Prostate gland (tissue), 2 donors: ENCODE data around the gene TMEM88. TPM values are rescaled to one million over a fixed set of nuclear protein-coding genes. Genes with fewer than 3 reads are reported as not detected.

Experiments
- DNase-seq: peaks from one replicate; pipeline ENCODE4 v3.0.0-alpha.2; 2019; ENCODE audit warnings: low spot score
- H3K27ac ChIP-seq, 2 donors: fragments of 200-600 bp; sonication (generic); 2 replicates each; pipeline ENCODE4 v1.5.1; 2017 to 2019
- H3K27me3 ChIP-seq: fragments of 200-600 bp; sonication (generic); replicated peaks from 2 replicates; pipeline ENCODE4 v1.5.1; 2019; ENCODE audit not compliant: insufficient read depth
- H3K36me3 ChIP-seq, 2 donors: fragments of 200-600 bp; sonication (generic); 1 replicate in 1 of 2; 2 replicates in 1 of 2; pipeline versions ENCODE4 v1.5.1 to v1.8.1; 2017 to 2019
- H3K4me1 ChIP-seq: fragments of 200-600 bp; sonication (generic); replicated peaks from 2 replicates; pipeline ENCODE4 v1.5.1; 2019
- H3K4me3 ChIP-seq, 2 donors: fragments of 200-600 bp; sonication (generic); 2 replicates each; pipeline ENCODE4 v1.5.1; 2017 to 2019
- H3K9me3 ChIP-seq: fragments of 200-600 bp; sonication (generic); 2 replicates; pipeline ENCODE4 v1.5.1; 2017
- POLR2A ChIP-seq: fragments of 450-650 bp; IDR thresholded peaks from one replicate; pipeline ENCODE4 v1.6.1; 2016; ENCODE audit warnings: antibody characterized with exemption, mild to moderate bottlenecking
- POLR2AphosphoS5 ChIP-seq: sonication (generic); formaldehyde crosslinking; IDR thresholded peaks from one replicate; pipeline ENCODE4 v1.6.1; 2017; ENCODE audit warnings: antibody characterized with exemption
- WGBS: methylation state at CpG from one replicate; pipeline ENCODE4 v1.1.5; 2018; 5-methylcytosine and 5-hydroxymethylcytosine counted together
- intact Hi-C: fragments of 100-400 bp; cut with DNase I; formaldehyde crosslinking; loops from one replicate; pipeline ENCODE4 v1.14.2; 2022
- total RNA-seq, 2 donors: library from RNA; depleted of rRNA; stranded (reverse); fragments of >200 nt; gene quantifications; one replicate each; pipeline ENCODE4 v1.1.0, GENCODE V29; 2016
- TF ChIP-seq, protein P1 (sequence below), 4 experiments: fragments of 200-600 bp in 2 of 4; fragments of 450-650 bp in 2 of 4; sonication (generic) in 2 of 4; IDR thresholded peaks; 1 replicate in 3 of 4; 2 replicates in 1 of 4; pipeline ENCODE4 v1.5.1; 2016 to 2019; ENCODE audit warnings: antibody characterized with exemption in 4 of 4, mild to moderate bottlenecking in 2 of 4, moderate library complexity in 2 of 4

The TMEM88 gene
- total RNA-seq, 2 donors from 2014 or later: 11.1 to 15.7 TPM

DNA sequence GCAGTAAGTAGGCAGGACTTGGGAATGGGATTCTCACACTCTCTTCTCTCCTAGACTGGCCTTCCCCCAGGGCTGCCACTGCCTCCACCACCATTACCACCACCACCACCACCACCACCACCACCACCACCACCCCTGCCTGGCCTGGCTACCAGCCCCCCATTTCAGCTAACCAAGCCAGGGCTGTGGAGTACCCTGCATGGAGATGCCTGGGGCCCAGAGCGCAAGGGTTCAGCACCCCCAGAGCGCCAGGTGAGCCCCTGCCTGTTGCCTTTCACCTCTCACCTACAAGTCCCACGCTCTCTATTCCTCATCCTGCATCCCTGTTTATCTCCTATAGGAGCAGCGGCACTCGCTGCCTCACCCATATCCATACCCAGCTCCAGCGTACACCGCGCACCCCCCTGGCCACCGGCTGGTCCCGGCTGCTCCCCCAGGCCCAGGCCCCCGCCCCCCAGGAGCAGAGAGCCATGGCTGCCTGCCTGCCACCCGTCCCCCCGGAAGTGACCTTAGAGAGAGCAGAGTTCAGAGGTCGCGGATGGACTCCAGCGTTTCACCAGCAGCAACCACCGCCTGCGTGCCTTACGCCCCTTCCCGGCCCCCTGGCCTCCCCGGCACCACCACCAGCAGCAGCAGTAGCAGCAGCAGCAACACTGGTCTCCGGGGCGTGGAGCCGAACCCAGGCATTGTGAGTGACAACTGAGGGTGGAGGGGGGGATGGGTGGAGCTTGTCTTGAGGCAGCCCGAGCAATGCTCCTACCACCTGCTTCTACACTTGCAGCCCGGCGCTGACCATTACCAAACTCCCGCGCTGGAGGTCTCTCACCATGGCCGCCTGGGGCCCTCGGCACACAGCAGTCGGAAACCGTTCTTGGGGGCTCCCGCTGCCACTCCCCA is 7.9 kb upstream of the TMEM88 start:
- no peak for DNase-seq
- TF ChIP-seq POLR2AphosphoS5 (no peak), POLR2A (no peak)
- TF ChIP-seq, protein P1, sequence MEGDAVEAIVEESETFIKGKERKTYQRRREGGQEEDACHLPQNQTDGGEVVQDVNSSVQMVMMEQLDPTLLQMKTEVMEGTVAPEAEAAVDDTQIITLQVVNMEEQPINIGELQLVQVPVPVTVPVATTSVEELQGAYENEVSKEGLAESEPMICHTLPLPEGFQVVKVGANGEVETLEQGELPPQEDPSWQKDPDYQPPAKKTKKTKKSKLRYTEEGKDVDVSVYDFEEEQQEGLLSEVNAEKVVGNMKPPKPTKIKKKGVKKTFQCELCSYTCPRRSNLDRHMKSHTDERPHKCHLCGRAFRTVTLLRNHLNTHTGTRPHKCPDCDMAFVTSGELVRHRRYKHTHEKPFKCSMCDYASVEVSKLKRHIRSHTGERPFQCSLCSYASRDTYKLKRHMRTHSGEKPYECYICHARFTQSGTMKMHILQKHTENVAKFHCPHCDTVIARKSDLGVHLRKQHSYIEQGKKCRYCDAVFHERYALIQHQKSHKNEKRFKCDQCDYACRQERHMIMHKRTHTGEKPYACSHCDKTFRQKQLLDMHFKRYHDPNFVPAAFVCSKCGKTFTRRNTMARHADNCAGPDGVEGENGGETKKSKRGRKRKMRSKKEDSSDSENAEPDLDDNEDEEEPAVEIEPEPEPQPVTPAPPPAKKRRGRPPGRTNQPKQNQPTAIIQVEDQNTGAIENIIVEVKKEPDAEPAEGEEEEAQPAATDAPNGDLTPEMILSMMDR (IDR thresholded peaks at IDR 0.05): no peak
- intact Hi-C loops: loop anchor here (10.0 kb wide), 1 partner anchor 308 kb away; the partner anchor contains the start of gene PER1
- 84% methylated on average over 34 of the region's 34 CpGs for WGBS
- Histone ChIP-seq H3K9me3 (no peaks in the 10 kb centered on the region), H3K4me3 (no peak overlapping the region), H3K4me1 (peaks cover 11% of the 10 kb centered on the region), H3K27ac (no peak overlapping the region), H3K36me3 (peaks cover 23% of the 10 kb centered on the region in 2 donors), H3K27me3 (no peaks in the 10 kb centered on the region)

DNA sequence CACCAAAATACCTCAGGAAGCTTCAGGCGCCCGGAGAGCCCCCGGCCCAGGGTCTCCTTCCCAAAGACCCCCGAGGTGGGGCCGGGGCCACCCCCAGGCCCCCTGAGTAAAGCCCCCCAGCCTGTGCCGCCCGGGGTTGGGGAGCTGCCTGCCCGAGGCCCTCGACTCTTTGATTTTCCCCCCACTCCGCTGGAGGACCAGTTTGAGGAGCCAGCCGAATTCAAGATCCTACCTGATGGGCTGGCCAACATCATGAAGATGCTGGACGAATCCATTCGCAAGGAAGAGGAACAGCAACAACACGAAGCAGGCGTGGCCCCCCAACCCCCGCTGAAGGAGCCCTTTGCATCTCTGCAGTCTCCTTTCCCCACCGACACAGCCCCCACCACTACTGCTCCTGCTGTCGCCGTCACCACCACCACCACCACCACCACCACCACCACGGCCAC is 6.7 kb upstream of the TMEM88 start:
- TF ChIP-seq POLR2AphosphoS5: no peak
- TF ChIP-seq POLR2A: no peak
- TF ChIP-seq, protein P1 (IDR thresholded peaks at IDR 0.05): no peak
- Histone ChIP-seq H3K4me1 (peaks cover 11% of the 10 kb centered on the region), H3K27ac (no peak overlapping the region), H3K36me3 (peaks cover 23 to 27% of the 10 kb centered on the region in 2 donors), H3K4me3 (no peak overlapping the region), H3K9me3 (no peaks in the 10 kb centered on the region), H3K27me3 (no peaks in the 10 kb centered on the region)
- intact Hi-C loops: loop anchor here (10.0 kb wide), 1 partner anchor 307 kb away; the partner anchor contains the start of gene PER1
- no peak for DNase-seq
- 84% methylated on average over 20 of the region's 20 CpGs for WGBS

DNA sequence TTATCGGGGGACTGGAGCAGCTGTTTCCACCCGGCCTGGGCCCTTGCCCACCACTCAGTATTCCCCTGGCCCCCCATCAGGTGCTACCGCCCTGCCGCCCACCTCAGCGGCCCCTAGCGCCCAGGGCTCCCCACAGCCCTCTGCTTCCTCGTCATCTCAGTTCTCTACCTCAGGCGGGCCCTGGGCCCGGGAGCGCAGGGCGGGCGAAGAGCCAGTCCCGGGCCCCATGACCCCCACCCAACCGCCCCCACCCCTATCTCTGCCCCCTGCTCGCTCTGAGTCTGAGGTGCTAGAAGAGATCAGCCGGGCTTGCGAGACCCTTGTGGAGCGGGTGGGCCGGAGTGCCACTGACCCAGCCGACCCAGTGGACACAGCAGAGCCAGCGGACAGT is 6.1 kb upstream of the TMEM88 start:
- intact Hi-C loops: loop anchor here (10.0 kb wide), 1 partner anchor 306 kb away; the partner anchor contains the start of gene PER1
- Histone ChIP-seq H3K27me3 (no peaks in the 10 kb centered on the region), H3K4me1 (peaks cover 11% of the 10 kb centered on the region), H3K4me3 (no peak overlapping the region), H3K9me3 (no peaks in the 10 kb centered on the region), H3K27ac (no peak overlapping the region), H3K36me3 (peaks cover 23 to 33% of the 10 kb centered on the region in 2 donors)
- DNase-seq: no peak
- TF ChIP-seq, protein P1 (IDR thresholded peaks at IDR 0.05): no peak
- TF ChIP-seq POLR2AphosphoS5 (no peak), POLR2A (no peak)
- 93% methylated on average over 19 of the region's 21 CpGs for WGBS

DNA sequence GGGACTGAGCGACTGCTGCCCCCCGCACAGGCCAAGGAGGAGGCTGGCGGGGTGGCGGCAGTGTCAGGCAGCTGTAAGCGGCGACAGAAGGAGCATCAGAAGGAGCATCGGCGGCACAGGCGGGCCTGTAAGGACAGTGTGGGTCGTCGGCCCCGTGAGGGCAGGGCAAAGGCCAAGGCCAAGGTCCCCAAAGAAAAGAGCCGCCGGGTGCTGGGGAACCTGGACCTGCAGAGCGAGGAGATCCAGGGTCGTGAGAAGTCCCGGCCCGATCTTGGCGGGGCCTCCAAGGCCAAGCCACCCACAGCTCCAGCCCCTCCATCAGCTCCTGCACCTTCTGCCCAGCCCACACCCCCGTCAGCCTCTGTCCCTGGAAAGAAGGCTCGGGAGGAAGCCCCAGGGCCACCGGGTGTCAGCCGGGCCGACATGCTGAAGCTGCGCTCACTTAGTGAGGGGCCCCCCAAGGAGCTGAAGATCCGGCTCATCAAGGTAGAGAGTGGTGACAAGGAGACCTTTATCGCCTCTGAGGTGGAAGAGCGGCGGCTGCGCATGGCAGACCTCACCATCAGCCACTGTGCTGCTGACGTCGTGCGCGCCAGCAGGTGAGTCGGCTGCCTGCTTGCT is 5.6 kb upstream of the TMEM88 start:
- WGBS: 85% methylated on average over 35 of the region's 35 CpGs
- no peak overlapping the region for H3K4me3 ChIP-seq

More for the DNA sequence above, 5.6 kb upstream of the TMEM88 start:
- Histone ChIP-seq H3K4me1 (peaks cover 11% of the 10 kb centered on the region), H3K27me3 (no peaks in the 10 kb centered on the region), H3K9me3 (no peaks in the 10 kb centered on the region), H3K36me3 (peaks cover 23 to 33% of the 10 kb centered on the region in 2 donors), H3K27ac (no peak overlapping the region)
- no peak for DNase-seq
- TF ChIP-seq POLR2A (no peak), POLR2AphosphoS5 (no peak)
- TF ChIP-seq, protein P1 (IDR thresholded peaks at IDR 0.05): no peak
- intact Hi-C loops: loop anchor here (10.0 kb wide), 1 partner anchor 306 kb away; the partner anchor contains the start of gene PER1
